Measurements from ENCODE around the gene ZFP36L1. TPM values are rescaled to one million over a fixed set of nuclear protein-coding genes. Genes with fewer than 3 reads are reported as not detected.

Gene ZFP36L1
- total RNA-seq, 1 donor = 46.7 TPM

DNA sequence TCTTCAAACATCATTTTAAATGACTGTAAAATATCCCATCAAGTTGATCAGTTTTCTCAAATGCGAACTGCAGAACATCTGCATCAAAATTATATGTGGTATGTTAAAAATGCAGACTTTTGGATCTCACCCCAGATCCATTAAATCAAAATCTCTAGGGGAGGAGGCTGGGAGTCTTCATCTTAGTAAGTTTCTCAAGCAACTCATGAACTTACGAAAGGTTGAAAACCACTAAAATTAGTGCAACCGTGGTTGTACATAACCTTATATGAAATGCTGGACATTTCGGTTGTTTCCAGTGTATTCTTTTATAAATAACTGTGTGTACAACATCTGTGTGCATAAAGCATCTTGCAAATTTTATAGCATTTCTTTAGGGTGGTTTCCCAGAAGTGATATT is 39.2 kb downstream of the ZFP36L1 start:
- Histone ChIP-seq H3K4me3 (ENCODE audit: insufficient read depth, low read length) (no peak overlapping the region), H2AFZ (ENCODE audit: low read length) (no peak overlapping the region), H3K4me2 (ENCODE audit: insufficient read depth, low read length) (no peak overlapping the region), H3K27ac (ENCODE audit: low read depth, low read length) (no peak overlapping the region), H3K4me1 (ENCODE audit: insufficient read depth, low read length) (peaks cover 8% of the 10 kb centered on the region), H3K36me3 (ENCODE audit: insufficient read depth, low read length) (no peaks in the 10 kb centered on the region), H3K9me3 (ENCODE audit: low read depth, low read length) (no peaks in the 10 kb centered on the region), H3K27me3 (ENCODE audit: insufficient read depth, low read length) (no peaks in the 10 kb centered on the region), H3K79me2 (ENCODE audit: insufficient read depth, low read length) (no peaks in the 10 kb centered on the region), H4K20me1 (ENCODE audit: insufficient read depth, low read length) (no peaks in the 10 kb centered on the region)
- TF ChIP-seq, protein P1, sequence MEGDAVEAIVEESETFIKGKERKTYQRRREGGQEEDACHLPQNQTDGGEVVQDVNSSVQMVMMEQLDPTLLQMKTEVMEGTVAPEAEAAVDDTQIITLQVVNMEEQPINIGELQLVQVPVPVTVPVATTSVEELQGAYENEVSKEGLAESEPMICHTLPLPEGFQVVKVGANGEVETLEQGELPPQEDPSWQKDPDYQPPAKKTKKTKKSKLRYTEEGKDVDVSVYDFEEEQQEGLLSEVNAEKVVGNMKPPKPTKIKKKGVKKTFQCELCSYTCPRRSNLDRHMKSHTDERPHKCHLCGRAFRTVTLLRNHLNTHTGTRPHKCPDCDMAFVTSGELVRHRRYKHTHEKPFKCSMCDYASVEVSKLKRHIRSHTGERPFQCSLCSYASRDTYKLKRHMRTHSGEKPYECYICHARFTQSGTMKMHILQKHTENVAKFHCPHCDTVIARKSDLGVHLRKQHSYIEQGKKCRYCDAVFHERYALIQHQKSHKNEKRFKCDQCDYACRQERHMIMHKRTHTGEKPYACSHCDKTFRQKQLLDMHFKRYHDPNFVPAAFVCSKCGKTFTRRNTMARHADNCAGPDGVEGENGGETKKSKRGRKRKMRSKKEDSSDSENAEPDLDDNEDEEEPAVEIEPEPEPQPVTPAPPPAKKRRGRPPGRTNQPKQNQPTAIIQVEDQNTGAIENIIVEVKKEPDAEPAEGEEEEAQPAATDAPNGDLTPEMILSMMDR (IDR thresholded peaks at IDR 0.05; ENCODE audit: extremely low read depth, low read depth, low read length) = no peak
- DNase-seq (ENCODE audit: insufficient read length, low spot score, missing footprints) = peak; percentile 71

DNA sequence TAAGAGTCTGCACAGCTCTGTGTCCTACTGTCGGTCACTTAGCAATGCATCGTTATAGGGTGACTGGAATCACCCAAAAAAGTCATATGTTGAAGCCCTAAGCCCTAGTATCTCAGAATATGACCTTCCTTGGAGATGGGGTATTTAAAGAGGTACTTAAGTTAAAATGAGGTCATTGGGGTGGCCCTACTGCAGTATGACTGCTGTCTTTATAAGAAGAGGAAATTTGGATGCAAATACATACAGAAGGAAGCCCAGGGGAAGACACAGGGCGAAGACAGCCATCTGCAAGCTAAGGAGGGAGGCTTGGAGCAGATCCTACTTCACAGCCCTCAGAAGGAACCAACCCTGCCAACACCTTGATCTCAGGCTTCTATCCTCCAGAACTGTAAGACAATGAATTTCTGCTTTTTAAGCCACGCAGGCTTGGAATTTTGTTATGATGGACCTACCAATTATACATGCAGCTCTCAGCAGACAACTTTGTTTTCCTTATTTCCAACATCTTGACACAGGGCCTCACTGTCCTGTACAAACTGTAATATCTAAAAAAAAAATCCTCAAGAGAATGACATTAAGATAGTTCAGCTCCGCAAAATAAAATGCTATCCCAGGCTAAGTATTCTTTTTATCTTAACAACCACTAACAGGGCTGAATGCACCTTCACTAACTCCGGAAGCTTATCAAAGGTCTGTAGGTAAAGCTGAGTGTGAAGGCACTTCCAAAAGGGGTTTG is 40.4 kb downstream of the ZFP36L1 start:
- H3K4me1 ChIP-seq (ENCODE audit: insufficient read depth, low read length) = peaks cover 8% of the 10 kb centered on the region
- no peak overlapping the region for H3K27ac ChIP-seq (ENCODE audit: low read depth, low read length)
- H3K27me3 ChIP-seq (ENCODE audit: insufficient read depth, low read length) = no peaks in the 10 kb centered on the region
- no peaks in the 10 kb centered on the region for H3K9me3 ChIP-seq (ENCODE audit: low read depth, low read length)
- H3K4me3 ChIP-seq (ENCODE audit: insufficient read depth, low read length) = no peak overlapping the region
- H2AFZ ChIP-seq (ENCODE audit: low read length) = no peak overlapping the region
- H4K20me1 ChIP-seq (ENCODE audit: insufficient read depth, low read length) = no peaks in the 10 kb centered on the region
- DNase-seq (ENCODE audit: insufficient read length, low spot score, missing footprints) = no peak
- H3K36me3 ChIP-seq (ENCODE audit: insufficient read depth, low read length) = no peaks in the 10 kb centered on the region
- TF ChIP-seq, protein P1 (IDR thresholded peaks at IDR 0.05; ENCODE audit: extremely low read depth, low read depth, low read length) = no peak
- no peaks in the 10 kb centered on the region for H3K79me2 ChIP-seq (ENCODE audit: insufficient read depth, low read length)
- H3K4me2 ChIP-seq (ENCODE audit: insufficient read depth, low read length) = no peak overlapping the region

DNA sequence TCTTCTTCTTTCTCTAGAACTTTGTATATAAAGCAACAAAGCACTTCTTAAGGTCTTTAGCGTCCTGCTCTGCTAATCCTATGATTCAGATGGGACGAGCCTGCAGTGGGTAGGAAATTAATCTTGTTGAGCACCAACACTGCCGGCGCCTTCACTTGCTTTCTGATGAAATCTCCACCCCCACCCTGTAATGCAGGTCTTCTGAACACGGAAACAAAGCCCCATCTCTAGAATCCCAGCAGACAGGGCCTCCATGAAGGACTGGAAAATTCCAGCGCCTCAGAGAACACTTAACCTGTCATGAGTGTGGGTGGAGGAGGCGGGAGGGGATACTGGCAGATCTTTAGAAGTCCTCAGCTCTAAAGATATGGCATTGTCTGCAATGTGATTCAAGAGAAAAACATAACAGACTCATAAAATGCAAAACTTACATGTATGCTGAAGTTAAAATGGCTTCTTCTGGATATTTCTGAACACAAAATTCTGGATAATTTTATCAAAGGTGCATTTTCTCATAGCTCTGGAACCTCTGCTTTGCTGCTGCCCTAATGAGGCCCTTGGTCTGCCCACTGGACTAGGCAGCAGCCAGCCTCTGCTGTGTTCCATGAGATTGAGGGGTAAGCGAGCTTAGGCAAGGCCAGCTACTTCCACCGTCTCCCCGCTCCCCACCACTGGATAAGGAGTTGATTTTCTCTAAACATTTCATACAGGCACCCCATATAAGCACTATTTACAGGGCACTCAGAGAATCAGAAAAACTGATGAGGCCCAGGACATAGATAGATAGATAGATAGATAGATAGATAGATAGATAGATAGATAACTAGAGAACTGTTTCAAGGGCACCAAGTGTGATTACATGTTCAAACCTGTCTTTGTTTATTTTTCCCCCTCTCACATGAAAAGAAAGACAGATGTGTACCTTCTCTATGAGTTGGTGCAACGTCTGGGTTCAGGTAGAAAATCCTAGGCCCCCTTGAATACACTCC is 43.1 kb downstream of the ZFP36L1 start:
- no peak for DNase-seq (ENCODE audit: insufficient read length, low spot score, missing footprints)
- no peak overlapping the region for H3K4me2 ChIP-seq (ENCODE audit: insufficient read depth, low read length)
- no peaks in the 10 kb centered on the region for H3K79me2 ChIP-seq (ENCODE audit: insufficient read depth, low read length)
- TF ChIP-seq, protein P1 (IDR thresholded peaks at IDR 0.05; ENCODE audit: extremely low read depth, low read depth, low read length) = no peak
- no peaks in the 10 kb centered on the region for H3K27me3 ChIP-seq (ENCODE audit: insufficient read depth, low read length)
- H4K20me1 ChIP-seq (ENCODE audit: insufficient read depth, low read length) = no peaks in the 10 kb centered on the region
- H3K9me3 ChIP-seq (ENCODE audit: low read depth, low read length) = no peaks in the 10 kb centered on the region
- H3K4me1 ChIP-seq (ENCODE audit: insufficient read depth, low read length) = peaks cover 8% of the 10 kb centered on the region
- H3K4me3 ChIP-seq (ENCODE audit: insufficient read depth, low read length) = no peak overlapping the region
- H3K27ac ChIP-seq (ENCODE audit: low read depth, low read length) = no peak overlapping the region
- H2AFZ ChIP-seq (ENCODE audit: low read length) = no peak overlapping the region
- H3K36me3 ChIP-seq (ENCODE audit: insufficient read depth, low read length) = no peaks in the 10 kb centered on the region

DNA sequence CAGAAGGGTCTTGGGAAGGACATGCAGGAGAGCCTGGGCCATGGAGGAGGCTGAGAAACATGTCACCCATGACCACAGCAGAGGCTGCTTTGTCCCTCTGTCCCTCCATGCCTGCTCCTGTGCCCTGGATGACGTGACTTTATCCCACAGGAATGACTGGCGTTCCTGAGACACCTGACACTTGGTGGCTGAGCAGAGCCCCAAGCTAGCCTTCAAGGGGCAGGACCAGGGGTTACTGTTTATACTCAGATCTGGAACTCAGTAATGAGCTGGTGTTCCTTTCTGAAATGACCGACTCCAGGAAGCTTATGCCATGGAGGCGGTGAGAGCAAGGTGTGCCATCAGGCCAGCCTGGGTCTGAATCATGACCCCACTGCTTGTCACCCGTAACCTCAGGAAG is 44.2 kb downstream of the ZFP36L1 start:
- Histone ChIP-seq H3K4me3 (ENCODE audit: insufficient read depth, low read length) (no peak overlapping the region), H2AFZ (ENCODE audit: low read length) (no peak overlapping the region), H3K27ac (ENCODE audit: low read depth, low read length) (no peak overlapping the region), H3K36me3 (ENCODE audit: insufficient read depth, low read length) (no peaks in the 10 kb centered on the region), H3K4me1 (ENCODE audit: insufficient read depth, low read length) (peaks cover 3% of the 10 kb centered on the region), H3K4me2 (ENCODE audit: insufficient read depth, low read length) (no peak overlapping the region), H4K20me1 (ENCODE audit: insufficient read depth, low read length) (no peaks in the 10 kb centered on the region), H3K79me2 (ENCODE audit: insufficient read depth, low read length) (no peaks in the 10 kb centered on the region), H3K9me3 (ENCODE audit: low read depth, low read length) (no peaks in the 10 kb centered on the region), H3K27me3 (ENCODE audit: insufficient read depth, low read length) (no peaks in the 10 kb centered on the region)
- TF ChIP-seq, protein P1 (IDR thresholded peaks at IDR 0.05; ENCODE audit: extremely low read depth, low read depth, low read length) = no peak
- no peak for DNase-seq (ENCODE audit: insufficient read length, low spot score, missing footprints)

Data from osteoblast (primary cell).